ENCODE data around the gene TRANK1. TPM values are rescaled to one million over a fixed set of nuclear protein-coding genes. Genes with fewer than 3 reads are reported as not detected.

The TRANK1 gene
- total RNA-seq, 1 donor from 2014 or later: 11.3 TPM

- no peak for TF ChIP-seq CTCF (conservative IDR thresholded peaks at IDR 0.05)
- H3K27me3 Mint-ChIP-seq (ENCODE audit: low read depth): no peaks in the 10 kb centered on the region
- H3K9me3 Mint-ChIP-seq: no peaks in the 10 kb centered on the region
- no peak for DNase-seq (ENCODE audit: low read depth, low spot score)
- no peaks in the 10 kb centered on the region for H3K36me3 Mint-ChIP-seq (ENCODE audit: low read depth)
- H3K27ac Mint-ChIP-seq (ENCODE audit: unreplicated experiment): no peak overlapping the region
- H3K4me1 Mint-ChIP-seq: peaks cover 10% of the 10 kb centered on the region
- no peak overlapping the region for H3K4me3 Mint-ChIP-seq
These were observed 35.7 kb downstream of the TRANK1 start for GRCh38 chr3:36909181-36909580.

DNA sequence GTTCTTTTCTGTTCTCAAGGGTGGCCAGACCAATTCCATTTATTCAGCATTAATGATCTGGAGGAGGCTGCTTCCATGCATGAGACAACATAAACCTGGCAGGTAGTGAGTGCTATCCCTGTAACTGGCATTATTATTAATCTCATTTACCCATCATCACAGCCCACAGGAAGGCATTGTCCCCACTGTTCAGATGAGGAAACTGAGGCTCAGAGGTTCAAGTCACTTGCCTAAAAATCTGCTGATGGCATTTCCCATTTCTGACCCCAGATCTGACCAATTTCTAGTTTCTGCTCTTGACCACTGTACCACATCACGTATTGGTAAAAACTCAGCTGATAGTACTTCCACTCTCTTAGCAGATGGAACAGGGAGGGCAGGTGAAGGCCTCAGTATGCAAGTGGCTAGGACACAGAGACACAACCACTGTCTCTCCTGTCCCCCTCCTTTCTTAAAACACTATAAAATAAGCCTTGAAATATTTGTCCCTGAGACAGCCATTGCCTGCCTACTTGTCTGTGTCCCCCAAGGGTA lies 36.1 kb downstream of the TRANK1 start:
- Mint-ChIP-seq H3K27ac (ENCODE audit: unreplicated experiment) (no peak overlapping the region), H3K4me1 (peaks cover 10% of the 10 kb centered on the region), H3K36me3 (ENCODE audit: low read depth) (no peaks in the 10 kb centered on the region), H3K27me3 (ENCODE audit: low read depth) (no peaks in the 10 kb centered on the region), H3K9me3 (no peaks in the 10 kb centered on the region), H3K4me3 (no peak overlapping the region)
- TF ChIP-seq CTCF (conservative IDR thresholded peaks at IDR 0.05): no peak
- DNase-seq (ENCODE audit: low read depth, low spot score): no peak

DNA sequence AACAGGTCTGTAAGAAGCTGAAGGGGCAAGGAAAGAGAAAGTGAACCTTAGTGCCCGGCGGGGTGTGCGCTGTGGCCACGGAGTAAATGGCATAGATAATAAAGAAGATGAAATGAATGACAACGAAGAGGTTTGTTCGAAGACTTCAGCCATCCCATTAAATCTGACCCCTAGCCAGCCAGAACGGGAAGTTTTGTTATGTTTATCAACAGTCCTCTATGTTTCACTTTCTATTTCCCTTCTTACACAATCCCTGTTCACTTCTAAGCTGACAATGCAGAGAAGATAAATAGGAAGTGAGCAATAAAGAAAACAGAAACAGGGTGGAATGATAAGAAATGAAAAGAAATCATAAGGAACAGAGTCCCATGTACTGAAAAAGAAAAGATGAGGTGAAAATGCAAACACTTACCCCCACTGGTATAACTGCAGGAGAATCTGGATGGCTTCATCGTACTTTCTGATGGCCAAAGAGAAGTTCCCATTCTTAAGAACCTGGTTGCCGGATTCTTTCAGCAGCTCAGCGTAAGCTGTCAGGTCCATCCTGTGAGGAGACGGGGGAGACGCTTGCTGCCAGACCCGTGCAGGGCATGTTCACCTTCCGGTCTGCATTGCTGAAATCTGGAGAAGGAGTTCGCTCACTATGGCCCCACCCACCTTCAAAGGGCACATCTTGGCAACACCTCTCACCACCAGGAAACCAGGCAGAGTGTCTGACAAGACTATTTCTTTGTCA lies 36.8 kb downstream of the TRANK1 start:
- H3K4me3 Mint-ChIP-seq: no peak overlapping the region
- H3K27ac Mint-ChIP-seq (ENCODE audit: unreplicated experiment): no peak overlapping the region
- no peak for TF ChIP-seq CTCF (conservative IDR thresholded peaks at IDR 0.05)
- no peaks in the 10 kb centered on the region for H3K27me3 Mint-ChIP-seq (ENCODE audit: low read depth)
- no peak for DNase-seq (ENCODE audit: low read depth, low spot score)
- H3K36me3 Mint-ChIP-seq (ENCODE audit: low read depth): no peaks in the 10 kb centered on the region
- H3K9me3 Mint-ChIP-seq: no peaks in the 10 kb centered on the region
- peaks cover 10% of the 10 kb centered on the region for H3K4me1 Mint-ChIP-seq

GRCh38 chr3:36906504-36907149 lies 38.2 kb downstream of the TRANK1 start:
- TF ChIP-seq CTCF (conservative IDR thresholded peaks at IDR 0.05): no peak
- no peaks in the 10 kb centered on the region for H3K9me3 Mint-ChIP-seq
- H3K4me3 Mint-ChIP-seq: no peak overlapping the region
- no peak overlapping the region for H3K27ac Mint-ChIP-seq (ENCODE audit: unreplicated experiment)
- DNase-seq (ENCODE audit: low read depth, low spot score): no peak
- H3K4me1 Mint-ChIP-seq: peaks cover 10% of the 10 kb centered on the region
- no peaks in the 10 kb centered on the region for H3K27me3 Mint-ChIP-seq (ENCODE audit: low read depth)
- no peaks in the 10 kb centered on the region for H3K36me3 Mint-ChIP-seq (ENCODE audit: low read depth)

GRCh38 chr3:36905545-36905944 lies 39.3 kb downstream of the TRANK1 start:
- DNase-seq (ENCODE audit: low read depth, low spot score): no peak
- Mint-ChIP-seq H3K4me3 (no peak overlapping the region), H3K36me3 (ENCODE audit: low read depth) (no peaks in the 10 kb centered on the region), H3K27me3 (ENCODE audit: low read depth) (no peaks in the 10 kb centered on the region), H3K4me1 (peaks cover 10% of the 10 kb centered on the region), H3K27ac (ENCODE audit: unreplicated experiment) (no peak overlapping the region), H3K9me3 (no peaks in the 10 kb centered on the region)
- TF ChIP-seq CTCF (conservative IDR thresholded peaks at IDR 0.05): no peak

Measured in neural crest cell (in vitro differentiated cells).